Natural killer cell (primary cell): Measurements from ENCODE around the gene MYOD1. TPM values are rescaled to one million over a fixed set of nuclear protein-coding genes. Genes with fewer than 3 reads are reported as not detected.

Experiments
- ATAC-seq, 3 donors: fragments of 150-1000 bp in 2 of 3; fragments of 200-7000 bp in 1 of 3; cut with Tn5 transposase; 1 replicate in 1 of 3; 2 replicates in 2 of 3; pipeline ENCODE4 v1.10.0; 2021; ENCODE audit warnings: mild to moderate bottlenecking in 2 of 3, moderate library complexity in 2 of 3
- DNase-seq, 2 donors: peaks; one replicate each; pipeline versions ENCODE4 v3.0.0 to v3.0.0-alpha.2; 2013 to 2021; ENCODE audit warnings: mixed read lengths in 1 of 2
- H3K27ac ChIP-seq: one replicate; pipeline ENCODE4 v1.5.1; 2013; ENCODE audit warnings: mild to moderate bottlenecking, low read length
- H3K27me3 ChIP-seq: one replicate; pipeline ENCODE4 v1.6.1; 2013; ENCODE audit warnings: low read length; ENCODE audit not compliant: control insufficient read depth, insufficient read depth
- H3K36me3 ChIP-seq: one replicate; pipeline ENCODE4 v1.6.1; 2013; ENCODE audit warnings: low read length; ENCODE audit not compliant: control insufficient read depth, insufficient read depth
- H3K4me1 ChIP-seq: one replicate; pipeline ENCODE4 v1.6.1; 2013; ENCODE audit warnings: low read length; ENCODE audit not compliant: control insufficient read depth, insufficient read depth
- H3K4me3 ChIP-seq: one replicate; pipeline ENCODE4 v1.5.1; 2013; ENCODE audit warnings: low read length
- H3K9me3 ChIP-seq: one replicate; pipeline ENCODE4 v1.6.1; 2013; ENCODE audit warnings: low read length; ENCODE audit not compliant: control insufficient read depth, insufficient read depth
- H3K27ac Mint-ChIP-seq, 2 donors: one replicate each; pipeline ENCODE4 v1.8.0; 2022; ENCODE audit warnings: mild to moderate bottlenecking in 2 of 2, mixed read lengths in 2 of 2, moderate library complexity in 1 of 2
- H3K27me3 Mint-ChIP-seq, 2 donors: one replicate each; pipeline ENCODE4 v1.8.0; 2022; ENCODE audit warnings: low read depth in 2 of 2, mixed read lengths in 2 of 2
- H3K36me3 Mint-ChIP-seq: one replicate; pipeline ENCODE4 v1.8.0; 2022; ENCODE audit warnings: mixed read lengths
- H3K4me1 Mint-ChIP-seq, 2 donors: one replicate each; pipeline ENCODE4 v1.8.0; 2022; ENCODE audit warnings: mixed read lengths in 2 of 2
- H3K4me3 Mint-ChIP-seq: one replicate; pipeline ENCODE4 v1.8.0; 2022; ENCODE audit warnings: mild to moderate bottlenecking, moderate library complexity, mixed read lengths
- H3K9me3 Mint-ChIP-seq, 2 donors: one replicate each; pipeline ENCODE4 v1.8.0; 2022; ENCODE audit warnings: mixed read lengths in 2 of 2
- CTCF ChIP-seq: fragments of 200-600 bp; IDR thresholded peaks from one replicate; pipeline ENCODE4 v1.8.0; 2022; ENCODE audit warnings: antibody characterized with exemption
- WGBS: methylation state at CpG from one replicate; pipeline ENCODE4 v1.1.7; 2013; ENCODE audit warnings: missing lambda C conversion rate; ENCODE audit not compliant: insufficient coverage; 5-methylcytosine and 5-hydroxymethylcytosine counted together
- intact Hi-C: fragments of 100-400 bp; cut with micrococcal nuclease; formaldehyde crosslinking; loops from one replicate; pipeline ENCODE4 v1.14.2; 2022
- total RNA-seq, 4 donors: library from RNA; stranded (reverse); fragments of 120-200 nt in 1 of 4; gene quantifications; one replicate each; pipeline versions ENCODE4 v1.2.3 to v1.2.4, GENCODE V29; 2013 to 2022

MYOD1 gene
- total RNA-seq, 3 donors from 2014 or later (not counting 1 experiment from before 2014, with no cell fraction given): not detected

DNA sequence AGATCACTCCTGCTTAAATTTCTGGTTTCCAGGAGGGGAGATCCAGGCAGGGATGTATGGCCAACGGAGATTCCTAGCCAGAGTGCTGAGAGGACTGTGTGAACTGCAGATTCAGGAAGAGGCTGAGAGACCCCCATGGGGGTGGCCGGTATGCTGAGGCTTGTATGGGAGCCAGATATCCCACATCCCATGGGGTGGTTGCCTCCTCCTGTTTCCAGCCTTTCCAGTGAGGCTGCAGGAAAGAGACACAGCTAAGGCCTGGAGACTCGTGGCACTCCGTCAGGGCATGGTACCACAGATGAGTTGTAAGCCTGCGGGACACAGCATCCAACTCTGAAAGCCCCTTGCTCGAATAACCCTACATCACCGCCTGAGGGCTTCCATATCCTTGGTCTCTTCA is 1.4 kb upstream of the MYOD1 start:
- no peak for TF ChIP-seq CTCF
- H3K4me3 ChIP-seq: no peak overlapping the region
- H3K4me1 ChIP-seq: no peaks in the 10 kb centered on the region
- no peak for ATAC-seq
- no peaks in the 10 kb centered on the region for H3K36me3 ChIP-seq
- H3K27ac Mint-ChIP-seq: no peak overlapping the region
- no peak overlapping the region for H3K27ac ChIP-seq
- intact Hi-C loops: no loop called here
- WGBS: 52% methylated on average over 7 of the region's 7 CpGs
- no peak overlapping the region for H3K4me3 Mint-ChIP-seq
- no peaks in the 10 kb centered on the region for H3K9me3 ChIP-seq
- H3K27me3 Mint-ChIP-seq: peaks cover 12 to 25% of the 10 kb centered on the region in 2 donors
- no peaks in the 10 kb centered on the region for H3K9me3 Mint-ChIP-seq
- peaks cover 7% of the 10 kb centered on the region for H3K27me3 ChIP-seq
- DNase-seq: no peak
- no peaks in the 10 kb centered on the region for H3K4me1 Mint-ChIP-seq
- no peaks in the 10 kb centered on the region for H3K36me3 Mint-ChIP-seq

- H3K27ac Mint-ChIP-seq: no peak overlapping the region
- H3K27ac ChIP-seq: no peak overlapping the region
- H3K9me3 Mint-ChIP-seq: no peaks in the 10 kb centered on the region
- no peak for ATAC-seq
- no peak overlapping the region for H3K4me3 ChIP-seq
- TF ChIP-seq CTCF: no peak
- H3K4me3 Mint-ChIP-seq: no peak overlapping the region
- peaks cover 7% of the 10 kb centered on the region for H3K27me3 ChIP-seq
- peaks cover 17 to 27% of the 10 kb centered on the region in 2 donors for H3K27me3 Mint-ChIP-seq
- no peaks in the 10 kb centered on the region for H3K4me1 Mint-ChIP-seq
- H3K4me1 ChIP-seq: no peaks in the 10 kb centered on the region
- WGBS: 10% methylated on average over 16 of the region's 16 CpGs
- H3K36me3 ChIP-seq: no peaks in the 10 kb centered on the region
- H3K9me3 ChIP-seq: no peaks in the 10 kb centered on the region
- intact Hi-C loops: no loop called here
- no peaks in the 10 kb centered on the region for H3K36me3 Mint-ChIP-seq
- no peak for DNase-seq
These were observed 835 bp upstream of the MYOD1 start for GRCh38 chr11:17718510-17718962.

GRCh38 chr11:17719938-17720795 is 796 bp downstream of the MYOD1 start:
- Histone ChIP-seq H3K27me3 (peaks cover 7% of the 10 kb centered on the region), H3K27ac (no peak overlapping the region), H3K4me1 (no peaks in the 10 kb centered on the region), H3K4me3 (no peak overlapping the region), H3K9me3 (no peaks in the 10 kb centered on the region), H3K36me3 (no peaks in the 10 kb centered on the region)
- Mint-ChIP-seq H3K9me3 (no peaks in the 10 kb centered on the region), H3K4me3 (no peak overlapping the region), H3K27ac (no peak overlapping the region), H3K27me3 (peaks cover 24 to 29% of the 10 kb centered on the region in 2 donors), H3K4me1 (no peaks in the 10 kb centered on the region), H3K36me3 (no peaks in the 10 kb centered on the region)
- intact Hi-C loops: no loop called here
- TF ChIP-seq CTCF: no peak
- ATAC-seq (no peak), DNase-seq (no peak)
- WGBS: 9% methylated on average over 83 of the region's 85 CpGs
